ENCODE results near the gene EXOC3.

DNA sequence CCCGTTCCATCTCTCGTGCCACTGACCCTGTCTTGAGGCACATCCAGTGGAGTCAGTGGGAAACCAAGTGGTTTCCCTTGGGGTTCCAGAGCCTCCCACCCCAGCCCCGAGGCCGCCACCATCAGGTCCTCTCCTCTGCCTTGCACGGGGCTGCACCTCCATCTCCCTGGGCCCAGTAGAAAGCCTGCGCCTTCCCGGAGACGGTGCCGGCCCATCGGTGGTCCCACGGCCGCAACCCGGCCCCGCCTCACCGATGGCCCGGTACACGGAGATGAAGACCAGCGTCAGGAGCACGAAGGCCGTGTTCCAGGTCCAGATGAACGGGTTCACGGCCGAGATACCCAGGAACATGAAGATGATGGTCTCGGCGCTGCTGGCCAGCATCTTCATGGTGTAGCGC is 40.0 kb downstream of the EXOC3 start:
- TF ChIP-seq, protein P1, sequence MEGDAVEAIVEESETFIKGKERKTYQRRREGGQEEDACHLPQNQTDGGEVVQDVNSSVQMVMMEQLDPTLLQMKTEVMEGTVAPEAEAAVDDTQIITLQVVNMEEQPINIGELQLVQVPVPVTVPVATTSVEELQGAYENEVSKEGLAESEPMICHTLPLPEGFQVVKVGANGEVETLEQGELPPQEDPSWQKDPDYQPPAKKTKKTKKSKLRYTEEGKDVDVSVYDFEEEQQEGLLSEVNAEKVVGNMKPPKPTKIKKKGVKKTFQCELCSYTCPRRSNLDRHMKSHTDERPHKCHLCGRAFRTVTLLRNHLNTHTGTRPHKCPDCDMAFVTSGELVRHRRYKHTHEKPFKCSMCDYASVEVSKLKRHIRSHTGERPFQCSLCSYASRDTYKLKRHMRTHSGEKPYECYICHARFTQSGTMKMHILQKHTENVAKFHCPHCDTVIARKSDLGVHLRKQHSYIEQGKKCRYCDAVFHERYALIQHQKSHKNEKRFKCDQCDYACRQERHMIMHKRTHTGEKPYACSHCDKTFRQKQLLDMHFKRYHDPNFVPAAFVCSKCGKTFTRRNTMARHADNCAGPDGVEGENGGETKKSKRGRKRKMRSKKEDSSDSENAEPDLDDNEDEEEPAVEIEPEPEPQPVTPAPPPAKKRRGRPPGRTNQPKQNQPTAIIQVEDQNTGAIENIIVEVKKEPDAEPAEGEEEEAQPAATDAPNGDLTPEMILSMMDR (IDR thresholded peaks at IDR 0.05) = no peak
- TF ChIP-seq POLR2A (IDR thresholded peaks at IDR 0.05) = no peak

Measured in breast epithelium (tissue), 3 donors.